Small intestine (tissue), 7 donors: Measurements from ENCODE around the gene SMIM44. TPM values are rescaled to one million over a fixed set of nuclear protein-coding genes. Genes with fewer than 3 reads are reported as not detected.

Experiments
- DNase-seq, 2 donors: peaks; one replicate each; pipeline versions ENCODE4 v3.0.0 to v3.0.0-alpha.2; 2013
- FAIRE-seq: peaks from 2 replicates; lab custom pipeline; 2012; peaks lifted over from hg19 to GRCh38; lab: Jason Lieb, UNC
- H3K27ac ChIP-seq, 3 donors: one replicate each; pipeline ENCODE4 v1.5.1; 2013; ENCODE audit warnings: low read length in 2 of 3, mild to moderate bottlenecking in 2 of 3, control low read depth in 1 of 3, inconsistent platforms in 1 of 3, low read depth in 1 of 3, moderate library complexity in 1 of 3
- H3K27me3 ChIP-seq, 3 donors: one replicate each; pipeline ENCODE4 v1.6.1; 2013; ENCODE audit warnings: low read length in 3 of 3, inconsistent platforms in 1 of 3; ENCODE audit not compliant: control insufficient read depth in 3 of 3, insufficient read depth in 3 of 3
- H3K36me3 ChIP-seq, 3 donors: one replicate each; pipeline ENCODE4 v1.6.1; 2013; ENCODE audit warnings: low read length in 3 of 3, inconsistent platforms in 1 of 3, low read depth in 1 of 3, mild to moderate bottlenecking in 1 of 3, moderate library complexity in 1 of 3; ENCODE audit not compliant: control insufficient read depth in 3 of 3, insufficient read depth in 2 of 3
- H3K4me1 ChIP-seq, 3 donors: one replicate each; pipeline ENCODE4 v1.6.1; 2013; ENCODE audit warnings: low read length in 2 of 3, inconsistent platforms in 1 of 3, low read depth in 1 of 3, mild to moderate bottlenecking in 1 of 3, moderate library complexity in 1 of 3; ENCODE audit not compliant: control insufficient read depth in 3 of 3, insufficient read depth in 2 of 3
- H3K4me3 ChIP-seq, 3 donors: one replicate each; pipeline ENCODE4 v1.5.1; 2013; ENCODE audit warnings: low read length in 3 of 3, control low read depth in 1 of 3, inconsistent platforms in 1 of 3, low read depth in 1 of 3, mild to moderate bottlenecking in 1 of 3, moderate library complexity in 1 of 3
- H3K9me3 ChIP-seq, 2 donors: one replicate each; pipeline ENCODE4 v1.6.1; 2013; ENCODE audit warnings: low read depth in 1 of 2, low read length in 1 of 2; ENCODE audit not compliant: control insufficient read depth in 2 of 2, insufficient read depth in 1 of 2
- WGBS, 3 donors: extraction: QIAGEN DNeasy Blood & Tissue Kit; methylation state at CpG; one replicate each; pipeline ENCODE4 v1.1.7; 2013; 5-methylcytosine and 5-hydroxymethylcytosine counted together
- polyA plus RNA-seq, 4 donors: library from polyadenylated mRNA; stranded (reverse) in 3 of 4; unstranded in 1 of 4; fragments of 200-250 nt in 3 of 4; fragments of 120-200 nt in 1 of 4; gene quantifications; one replicate each; pipeline versions ENCODE4 v1.2.1 to v1.2.3, GENCODE V29; 2013
- donor health status: healthy with polysubstance abuse.
- donor health status: control.
- donor health status: control.
- donor health status: Bipolar disorder and iron deficiency.
- donor health status: healthy.

The SMIM44 gene
- polyA plus RNA-seq, 4 donors: 0.49 to 0.63 TPM; not detected in 2

GRCh38 chr19:3527238-3527910, 44.1 kb upstream of the SMIM44 start:
- FAIRE-seq (no peak), DNase-seq (no peak)
- Histone ChIP-seq H3K4me3 (no peak overlapping the region), H3K4me1 (no peaks in the 10 kb centered on the region), H3K27me3 (no peaks in the 10 kb centered on the region), H3K36me3 (peaks cover 20 to 81% (median 24%) of the 10 kb centered on the region in 3 donors), H3K27ac (no peak overlapping the region), H3K9me3 (no peaks in the 10 kb centered on the region)
- 95 to 97% (median 97%) methylated on average over 14 to 21 of the region's 21 CpGs for WGBS, 3 donors

- H3K27ac ChIP-seq: no peak overlapping the region
- FAIRE-seq: no peak
- no peaks in the 10 kb centered on the region for H3K4me1 ChIP-seq
- H3K27me3 ChIP-seq: no peaks in the 10 kb centered on the region
- H3K36me3 ChIP-seq: peaks cover 17 to 81% (median 20%) of the 10 kb centered on the region in 3 donors
- H3K9me3 ChIP-seq: no peaks in the 10 kb centered on the region
- no peak overlapping the region for H3K4me3 ChIP-seq
- no peak for DNase-seq
- WGBS, 3 donors: 91 to 96% (median 92%) methylated on average over 26 to 28 of the region's 28 CpGs
These were observed 43.4 kb upstream of the SMIM44 start for GRCh38 chr19:3526507-3527237.

- DNase-seq (no peak), FAIRE-seq (no peak)
- Histone ChIP-seq H3K4me1 (peaks cover 0 to 7% (median 0%) of the 10 kb centered on the region in 3 donors), H3K9me3 (no peaks in the 10 kb centered on the region), H3K4me3 (no peak overlapping the region), H3K27me3 (no peaks in the 10 kb centered on the region), H3K36me3 (peaks cover 11 to 77% (median 20%) of the 10 kb centered on the region in 3 donors), H3K27ac (no peak overlapping the region)
- WGBS, 3 donors: 93 to 95% (median 93%) methylated on average over 16 to 20 of the region's 20 CpGs
These were observed 41.7 kb upstream of the SMIM44 start for GRCh38 chr19:3524904-3525451.

GRCh38 chr19:3524078-3524842, 41.0 kb upstream of the SMIM44 start:
- Histone ChIP-seq H3K4me1 (peaks cover 0 to 12% (median 0%) of the 10 kb centered on the region in 3 donors), H3K36me3 (peaks cover 11 to 84% (median 20%) of the 10 kb centered on the region in 3 donors), H3K27me3 (no peaks in the 10 kb centered on the region), H3K4me3 (no peak overlapping the region), H3K9me3 (no peaks in the 10 kb centered on the region), H3K27ac (no peak overlapping the region)
- no peak for FAIRE-seq
- no peak for DNase-seq
- WGBS, 3 donors: 94 to 95% (median 94%) methylated on average over 33 of the region's 33 CpGs

GRCh38 chr19:3523361-3524077, 40.3 kb upstream of the SMIM44 start:
- H3K4me3 ChIP-seq: no peak overlapping the region
- peaks cover 0 to 12% (median 0%) of the 10 kb centered on the region in 3 donors for H3K4me1 ChIP-seq
- 92 to 94% (median 93%) methylated on average over 21 of the region's 21 CpGs for WGBS, 3 donors
- H3K27me3 ChIP-seq: no peaks in the 10 kb centered on the region
- H3K36me3 ChIP-seq: peaks cover 13 to 89% (median 20%) of the 10 kb centered on the region in 3 donors
- DNase-seq (no peak), FAIRE-seq (no peak)
- H3K27ac ChIP-seq: no peak overlapping the region
- no peaks in the 10 kb centered on the region for H3K9me3 ChIP-seq

GRCh38 chr19:3522421-3523360, 39.5 kb upstream of the SMIM44 start:
- no peaks in the 10 kb centered on the region for H3K27me3 ChIP-seq
- H3K4me3 ChIP-seq: no peak overlapping the region
- FAIRE-seq (no peak), DNase-seq (no peak)
- no peaks in the 10 kb centered on the region for H3K9me3 ChIP-seq
- no peak overlapping the region for H3K27ac ChIP-seq
- H3K4me1 ChIP-seq: peaks cover 0 to 12% (median 0%) of the 10 kb centered on the region in 3 donors
- 93 to 96% (median 95%) methylated on average over 38 to 40 of the region's 40 CpGs for WGBS, 3 donors
- H3K36me3 ChIP-seq: peaks cover 13 to 86% (median 17%) of the 10 kb centered on the region in 3 donors

GRCh38 chr19:3521104-3521445, 37.8 kb upstream of the SMIM44 start:
- no peaks in the 10 kb centered on the region for H3K9me3 ChIP-seq
- peaks cover 0 to 12% (median 0%) of the 10 kb centered on the region in 3 donors for H3K4me1 ChIP-seq
- FAIRE-seq (no peak), DNase-seq (no peak)
- peak overlapping the region; percentile 13 to 63 (median 38) for H3K27ac ChIP-seq
- H3K27me3 ChIP-seq: no peaks in the 10 kb centered on the region
- peaks cover 6 to 81% (median 7%) of the 10 kb centered on the region in 3 donors for H3K36me3 ChIP-seq
- H3K4me3 ChIP-seq: no peak overlapping the region
- 44 to 74% (median 52%) methylated on average over 7 of the region's 7 CpGs for WGBS, 3 donors
